SK-N-MC (cell line): Measurements from ENCODE around the gene MAP2K7.
A peak's percentile ranks its signal among the peaks of the same experiment; 100 is the strongest.

Experiments
- DNase-seq: peaks from one replicate; pipeline ENCODE4 v3.0.0-alpha.2; 2011; ENCODE audit warnings: low read depth, low spot score
- H3K27ac ChIP-seq: fragments of 200-600 bp; sonication (generic); 2 replicates; pipeline ENCODE4 v1.5.1; 2016; ENCODE audit warnings: mixed run types
- H3K36me3 ChIP-seq: fragments of 200-600 bp; sonication (generic); 2 replicates; pipeline ENCODE4 v1.6.1; 2017; ENCODE audit warnings: antibody characterized with exemption, low read length, mixed read lengths; ENCODE audit not compliant: insufficient read depth
- H3K4me3 ChIP-seq: fragments of 200-600 bp; sonication (generic); 2 replicates; pipeline ENCODE4 v1.5.1; 2016
- H3K9ac ChIP-seq: fragments of 200-600 bp; sonication (generic); 2 replicates; pipeline ENCODE4 v1.8.0; 2017; ENCODE audit warnings: mixed run types, mixed read lengths; ENCODE audit not compliant: insufficient read length
- H3K9me3 ChIP-seq: fragments of 200-600 bp; sonication (generic); 2 replicates; pipeline ENCODE4 v1.6.1; 2017; ENCODE audit warnings: low read depth, mild to moderate bottlenecking, antibody characterized with exemption, low read length, moderate library complexity, mixed read lengths
- EZH2 ChIP-seq: fragments of 200-600 bp; sonication (generic); IDR thresholded peaks from one replicate; pipeline ENCODE4 v1.6.1; 2017; ENCODE audit warnings: antibody characterized with exemption
- FOXP2 ChIP-seq: optimal IDR thresholded peaks from 2 replicates; pipeline ENCODE3; 2011; ENCODE audit warnings: mild to moderate bottlenecking, moderate library complexity; ENCODE audit not compliant: insufficient read depth; ENCODE audit errors: extremely low read length, control extremely low read depth
- POLR2AphosphoS5 ChIP-seq: IDR thresholded peaks from 2 replicates; pipeline ENCODE4 v1.6.1; 2012; ENCODE audit warnings: mild to moderate bottlenecking, low read depth, low read length, borderline replicate concordance

Gene MAP2K7

DNA sequence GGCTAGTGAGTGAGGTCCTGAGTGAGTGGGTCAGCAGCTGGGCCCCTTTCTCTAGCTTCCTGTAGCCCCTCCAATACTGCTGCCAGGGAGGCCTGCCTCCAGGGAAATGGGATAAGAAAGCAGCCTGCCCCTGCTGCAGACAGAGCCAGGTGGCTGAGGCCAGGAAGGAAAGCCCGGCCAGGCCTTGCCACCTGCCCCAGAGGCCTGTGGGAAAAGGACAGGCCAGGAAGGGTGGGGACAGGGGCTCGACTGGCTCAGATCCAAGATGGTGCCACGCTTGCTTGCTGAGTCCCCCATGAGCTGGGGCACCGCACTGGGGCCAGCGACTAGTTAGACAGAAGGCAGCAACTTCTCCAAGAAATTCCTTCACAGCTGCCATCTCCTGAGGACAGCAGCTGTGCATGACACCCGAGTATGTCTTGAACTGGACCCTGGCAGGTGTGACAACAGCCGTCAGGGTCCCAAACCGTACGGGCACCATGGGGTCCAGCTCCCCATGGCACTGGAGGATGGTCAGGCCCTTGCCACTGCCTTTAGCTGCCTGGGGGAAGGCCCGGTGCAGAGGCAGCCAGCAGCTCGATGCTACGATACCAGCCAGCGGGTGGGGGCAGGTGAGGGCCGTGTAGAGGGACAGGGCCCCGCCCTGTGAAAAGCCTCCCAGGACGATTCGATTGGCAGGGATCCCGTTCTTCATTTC, 24.4 kb upstream of the MAP2K7 start:
- DNase-seq, result no peak
- TF ChIP-seq POLR2AphosphoS5 (no peak), FOXP2 (no peak), EZH2 (no peak)
- H3K9ac ChIP-seq, result no peak overlapping the region

DNA sequence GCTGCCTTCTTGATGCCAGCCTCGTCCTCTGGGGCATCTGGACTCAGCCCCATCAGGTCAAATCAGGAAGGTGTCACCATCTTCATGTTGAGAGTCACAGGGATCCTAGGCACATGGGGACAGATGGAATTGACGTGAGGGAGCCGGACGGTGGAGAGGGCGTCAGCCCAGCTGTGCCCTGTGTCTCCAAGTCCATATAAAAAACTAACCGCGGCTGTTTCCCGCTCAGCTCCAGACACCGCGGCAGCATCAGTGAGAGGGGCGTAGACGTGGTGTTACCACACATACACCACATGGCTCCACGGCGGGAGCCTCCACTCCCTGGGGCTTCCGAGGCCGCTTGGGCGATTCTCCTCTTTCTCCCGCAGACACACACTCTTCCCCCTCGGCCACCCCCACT, 23.8 kb upstream of the MAP2K7 start:
- no peak for TF ChIP-seq FOXP2
- no peak for TF ChIP-seq POLR2AphosphoS5
- TF ChIP-seq EZH2, result no peak
- Histone ChIP-seq H3K9ac (no peak overlapping the region), H3K4me3 (no peak overlapping the region), H3K9me3 (no peaks in the 10 kb centered on the region), H3K27ac (no peak overlapping the region), H3K36me3 (no peaks in the 10 kb centered on the region)
- no peak for DNase-seq

More for the DNA sequence above, 24.4 kb upstream of the MAP2K7 start:
- Histone ChIP-seq H3K27ac (no peak overlapping the region), H3K36me3 (no peaks in the 10 kb centered on the region), H3K4me3 (no peak overlapping the region), H3K9me3 (no peaks in the 10 kb centered on the region)

DNA sequence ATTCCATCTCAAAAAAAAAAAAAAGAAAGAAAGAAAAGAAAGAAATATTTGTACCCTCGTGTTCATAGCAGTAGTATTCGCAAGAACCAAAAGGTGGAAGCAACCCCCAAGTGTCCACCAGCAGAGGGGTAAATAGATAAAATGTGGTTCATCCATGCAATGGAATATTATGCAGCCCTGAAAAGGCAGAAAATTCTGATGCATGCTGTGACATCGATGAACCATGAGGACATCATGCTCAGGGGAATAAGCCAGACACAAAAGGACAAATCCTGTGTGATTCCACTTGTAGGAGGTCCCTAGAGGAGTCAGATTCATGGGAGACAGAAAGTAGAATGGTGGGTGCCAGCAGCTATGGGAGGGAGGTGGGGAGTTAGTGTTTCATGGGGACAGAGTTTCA, 21.8 kb upstream of the MAP2K7 start:
- no peak for DNase-seq
- H3K4me3 ChIP-seq, result no peak overlapping the region
- no peaks in the 10 kb centered on the region for H3K36me3 ChIP-seq
- no peaks in the 10 kb centered on the region for H3K9me3 ChIP-seq
- no peak overlapping the region for H3K27ac ChIP-seq
- TF ChIP-seq POLR2AphosphoS5 (no peak), FOXP2 (no peak), EZH2 (no peak)
- no peak overlapping the region for H3K9ac ChIP-seq

DNA sequence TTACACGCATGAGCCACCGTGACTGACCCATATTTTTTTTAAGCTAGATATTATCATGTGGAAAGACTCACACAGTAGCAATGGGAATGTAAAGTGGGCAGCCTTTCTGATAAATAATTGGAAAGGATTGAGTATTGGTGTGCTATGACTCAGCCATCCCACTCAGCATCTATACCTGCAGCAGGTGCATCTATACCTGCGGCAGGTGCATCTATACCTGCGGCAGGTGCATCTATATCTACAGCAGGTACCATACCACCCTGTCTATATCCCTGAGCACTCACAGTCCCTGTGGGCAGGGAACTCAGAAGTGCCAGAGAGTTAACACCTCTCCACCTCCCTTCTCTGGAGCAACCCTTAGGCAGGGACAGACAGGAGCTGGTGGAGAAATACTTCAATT, 20.6 kb upstream of the MAP2K7 start:
- DNase-seq, result no peak
- no peak overlapping the region for H3K4me3 ChIP-seq
- no peak overlapping the region for H3K27ac ChIP-seq
- TF ChIP-seq FOXP2 (no peak), POLR2AphosphoS5 (no peak), EZH2 (no peak)
- no peaks in the 10 kb centered on the region for H3K36me3 ChIP-seq
- H3K9ac ChIP-seq, result no peak overlapping the region
- no peaks in the 10 kb centered on the region for H3K9me3 ChIP-seq

DNA sequence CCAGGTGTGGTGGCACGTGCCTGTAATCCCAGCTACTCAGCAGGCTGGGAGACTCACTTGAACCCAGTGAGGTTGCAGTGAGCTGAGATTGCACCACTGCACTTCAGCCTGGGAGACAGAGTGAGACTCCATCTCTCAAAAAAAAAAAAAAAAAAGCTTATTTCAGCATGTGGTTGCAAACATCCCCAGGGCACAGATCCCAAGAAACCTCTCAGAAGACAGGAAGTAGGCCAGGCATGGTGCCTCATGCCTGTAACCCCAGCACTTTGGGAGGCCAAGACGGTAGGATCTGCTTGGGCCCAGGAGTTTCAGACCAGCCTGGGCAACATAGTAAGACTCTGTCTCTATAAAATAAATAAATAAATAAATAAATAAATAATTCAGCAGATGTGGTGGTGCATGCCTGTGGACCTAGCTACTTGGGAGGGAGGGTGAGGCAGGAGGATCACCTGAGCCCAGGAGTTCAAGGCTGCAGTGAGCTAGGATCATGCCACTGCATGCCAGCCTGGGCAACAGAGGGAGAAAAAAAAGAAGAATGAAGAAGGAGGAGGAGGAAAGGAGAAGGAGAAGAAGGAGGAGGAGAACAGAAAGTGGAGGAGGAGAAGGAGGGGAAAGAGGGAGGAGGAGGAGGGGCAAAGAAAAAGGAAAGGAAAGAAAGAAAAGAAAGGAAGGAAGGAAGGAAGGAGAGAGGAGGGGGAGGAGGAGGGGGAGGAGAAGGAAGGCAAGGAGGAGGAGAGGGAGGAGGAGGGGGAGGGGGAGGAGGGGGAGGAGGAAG, 19.7 kb upstream of the MAP2K7 start:
- Histone ChIP-seq H3K9ac (no peak overlapping the region), H3K4me3 (no peak overlapping the region), H3K27ac (0 out of 2 replicates have a peak overlapping the region, but pooled peaks have one; percentile 60), H3K36me3 (no peaks in the 10 kb centered on the region), H3K9me3 (no peaks in the 10 kb centered on the region)
- peak; percentile 75 for DNase-seq
- no peak for TF ChIP-seq POLR2AphosphoS5
- no peak for TF ChIP-seq EZH2
- TF ChIP-seq FOXP2, result no peak

DNA sequence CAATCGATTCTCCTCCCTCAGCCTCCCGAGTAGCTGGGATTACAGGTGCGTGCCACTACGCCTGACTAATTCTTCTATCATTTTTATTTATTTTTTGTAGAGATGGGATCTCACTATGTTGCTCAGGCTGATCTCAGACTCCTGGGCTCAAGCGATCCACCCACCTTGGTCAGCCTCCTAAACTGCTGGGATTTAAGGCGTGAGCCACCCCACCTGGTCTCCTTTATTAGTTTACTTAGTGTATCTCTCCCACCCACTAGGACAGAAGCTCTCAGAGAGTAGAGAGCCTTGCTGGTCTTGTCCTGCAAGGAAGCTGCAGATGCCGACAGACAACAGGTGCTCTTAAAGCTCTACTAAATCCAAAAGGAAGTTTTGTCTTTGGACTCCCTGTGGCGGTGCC, 17.9 kb upstream of the MAP2K7 start:
- DNase-seq, result no peak
- Histone ChIP-seq H3K27ac (no peak overlapping the region), H3K9me3 (no peaks in the 10 kb centered on the region), H3K9ac (no peak overlapping the region), H3K4me3 (no peak overlapping the region), H3K36me3 (no peaks in the 10 kb centered on the region)
- TF ChIP-seq EZH2 (no peak), FOXP2 (no peak), POLR2AphosphoS5 (no peak)

DNA sequence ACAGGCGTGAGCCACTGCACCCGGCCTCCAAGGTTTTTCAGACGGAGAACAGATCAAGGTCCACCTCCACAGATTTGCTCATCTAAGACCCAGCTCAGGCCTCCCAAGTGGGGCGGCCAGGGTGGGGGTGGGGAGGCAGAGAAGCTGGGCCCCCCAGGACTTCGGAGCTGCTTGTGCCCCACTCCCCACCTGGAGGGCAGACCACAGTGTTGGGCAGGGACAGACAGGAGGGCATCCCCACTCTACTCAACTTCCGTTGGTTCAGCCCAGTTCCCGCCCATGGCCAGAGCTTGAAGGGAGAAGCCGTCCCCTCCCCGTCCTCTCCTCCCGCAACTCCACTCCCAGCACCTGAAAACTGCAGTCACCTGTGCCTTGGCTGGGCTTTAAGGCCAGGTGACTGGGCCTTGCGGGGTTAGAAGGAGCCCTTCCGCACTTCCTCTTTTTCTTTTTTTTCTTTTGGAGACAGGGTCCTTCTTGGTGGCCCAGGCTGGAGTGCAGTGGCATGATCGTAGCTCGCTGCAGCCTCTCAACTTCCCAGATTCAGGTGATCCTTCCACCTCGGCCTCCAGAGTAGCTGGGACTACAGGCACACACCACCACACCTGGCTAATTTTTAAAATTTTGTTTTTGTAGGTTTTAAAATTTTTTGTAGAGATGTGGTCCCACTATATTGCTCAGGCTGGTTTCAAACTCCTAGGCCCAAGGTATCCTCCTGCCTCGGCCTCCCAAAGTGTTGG, 16.1 kb upstream of the MAP2K7 start:
- H3K36me3 ChIP-seq, result no peaks in the 10 kb centered on the region
- H3K4me3 ChIP-seq, result no peak overlapping the region
- no peaks in the 10 kb centered on the region for H3K9me3 ChIP-seq
- DNase-seq, result no peak
- no peak overlapping the region for H3K9ac ChIP-seq
- no peak overlapping the region for H3K27ac ChIP-seq
- TF ChIP-seq FOXP2 (no peak), POLR2AphosphoS5 (no peak), EZH2 (no peak)

DNA sequence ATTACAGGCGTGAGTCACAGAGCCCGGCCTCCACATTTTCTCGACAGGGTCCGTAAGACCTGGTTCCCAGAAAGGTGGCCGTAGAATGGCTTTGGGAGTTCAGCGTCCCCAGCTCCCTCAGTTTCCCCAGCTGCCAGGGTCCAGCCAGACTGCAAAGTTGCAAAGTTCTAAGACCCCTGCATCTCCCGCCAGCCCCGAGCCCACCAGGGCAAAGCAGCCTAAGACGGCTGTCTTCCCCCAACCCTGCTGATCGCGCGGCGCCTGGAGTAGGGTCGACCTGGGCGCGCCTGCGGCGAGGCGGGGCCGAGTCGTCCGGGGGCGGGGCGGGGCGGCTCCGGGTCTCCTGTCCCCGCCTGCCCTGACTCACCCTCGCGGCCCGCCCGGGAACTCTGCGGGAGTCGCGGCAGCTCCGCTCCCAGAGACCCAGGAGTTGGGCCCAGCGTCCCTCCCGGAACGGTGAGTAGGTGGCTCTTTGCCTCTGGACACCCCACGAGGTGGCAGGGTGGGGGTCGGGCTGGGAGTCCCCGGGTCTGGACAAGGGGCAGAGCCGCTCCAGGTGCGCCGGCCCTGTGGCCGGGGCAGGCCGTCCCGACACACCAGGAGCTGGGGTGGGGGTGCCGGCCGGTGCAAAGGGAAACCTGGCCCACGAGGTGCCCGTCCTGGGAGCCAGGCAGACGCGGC, 15.4 kb upstream of the MAP2K7 start, which contains the start of gene LRRC8E:
Gene LRRC8E, plus strand, starts transcription at position 366 of the 681 bp plus-strand sequence. CDS start 7,094 bp downstream, outside the sequence.
- Histone ChIP-seq H3K9me3 (no peaks in the 10 kb centered on the region), H3K36me3 (no peaks in the 10 kb centered on the region), H3K9ac (peak within 1 kb of the TSS; percentile 55), H3K27ac (no peak within 1 kb of the TSS), H3K4me3 (peak within 1 kb of the TSS; percentile 75)
- no peak; the same call in 1 of the 2 replicates for TF ChIP-seq POLR2AphosphoS5
- TF ChIP-seq EZH2, result no peak
- no peak for TF ChIP-seq FOXP2
- no peak for DNase-seq
